ENCODE measurements around the gene SMARCAD1. TPM values are rescaled to one million over a fixed set of nuclear protein-coding genes. Genes with fewer than 3 reads are reported as not detected.
"Not testable (repeated sequence)": the region's sequence is repeated elsewhere in the genome, so short reads cannot be mapped to it uniquely, and the experiment has no call there.

The SMARCAD1 gene
- total RNA-seq, 4 donors from 2014 or later: 15.6 to 27.2 (median 20.2) TPM

DNA sequence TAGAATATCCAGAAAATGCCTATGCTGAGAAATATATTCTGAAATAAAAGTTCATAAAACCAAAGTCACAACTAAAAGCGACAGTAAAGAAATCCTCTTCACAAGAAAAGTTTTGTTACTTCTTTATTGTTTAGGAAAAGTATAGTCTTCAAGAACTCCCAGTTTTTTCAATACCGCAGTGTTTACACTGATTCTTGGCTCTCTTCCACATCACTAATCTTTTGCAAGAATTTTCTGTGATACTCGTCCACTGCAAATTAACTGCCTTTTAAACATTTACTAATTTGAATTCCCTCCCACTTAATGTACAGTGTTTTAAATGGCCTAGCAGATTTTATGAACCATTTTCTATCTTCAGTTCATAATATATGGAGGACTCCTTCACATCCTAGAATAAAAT, 69.9 kb downstream of the SMARCAD1 start:
- no peaks in the 10 kb centered on the region for H3K27me3 ChIP-seq
- no peaks in the 10 kb centered on the region for H3K4me1 ChIP-seq
- TF ChIP-seq, protein P1, sequence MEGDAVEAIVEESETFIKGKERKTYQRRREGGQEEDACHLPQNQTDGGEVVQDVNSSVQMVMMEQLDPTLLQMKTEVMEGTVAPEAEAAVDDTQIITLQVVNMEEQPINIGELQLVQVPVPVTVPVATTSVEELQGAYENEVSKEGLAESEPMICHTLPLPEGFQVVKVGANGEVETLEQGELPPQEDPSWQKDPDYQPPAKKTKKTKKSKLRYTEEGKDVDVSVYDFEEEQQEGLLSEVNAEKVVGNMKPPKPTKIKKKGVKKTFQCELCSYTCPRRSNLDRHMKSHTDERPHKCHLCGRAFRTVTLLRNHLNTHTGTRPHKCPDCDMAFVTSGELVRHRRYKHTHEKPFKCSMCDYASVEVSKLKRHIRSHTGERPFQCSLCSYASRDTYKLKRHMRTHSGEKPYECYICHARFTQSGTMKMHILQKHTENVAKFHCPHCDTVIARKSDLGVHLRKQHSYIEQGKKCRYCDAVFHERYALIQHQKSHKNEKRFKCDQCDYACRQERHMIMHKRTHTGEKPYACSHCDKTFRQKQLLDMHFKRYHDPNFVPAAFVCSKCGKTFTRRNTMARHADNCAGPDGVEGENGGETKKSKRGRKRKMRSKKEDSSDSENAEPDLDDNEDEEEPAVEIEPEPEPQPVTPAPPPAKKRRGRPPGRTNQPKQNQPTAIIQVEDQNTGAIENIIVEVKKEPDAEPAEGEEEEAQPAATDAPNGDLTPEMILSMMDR (IDR thresholded peaks at IDR 0.05): no peak
- H3K36me3 ChIP-seq: peaks cover 0 to 74% (median 0%) of the 10 kb centered on the region in 3 donors
- no peak overlapping the region for H3K27ac ChIP-seq
- DNase-seq: no peak
- no peaks in the 10 kb centered on the region for H3K9me3 ChIP-seq
- no peak overlapping the region for H3K4me3 ChIP-seq

DNA sequence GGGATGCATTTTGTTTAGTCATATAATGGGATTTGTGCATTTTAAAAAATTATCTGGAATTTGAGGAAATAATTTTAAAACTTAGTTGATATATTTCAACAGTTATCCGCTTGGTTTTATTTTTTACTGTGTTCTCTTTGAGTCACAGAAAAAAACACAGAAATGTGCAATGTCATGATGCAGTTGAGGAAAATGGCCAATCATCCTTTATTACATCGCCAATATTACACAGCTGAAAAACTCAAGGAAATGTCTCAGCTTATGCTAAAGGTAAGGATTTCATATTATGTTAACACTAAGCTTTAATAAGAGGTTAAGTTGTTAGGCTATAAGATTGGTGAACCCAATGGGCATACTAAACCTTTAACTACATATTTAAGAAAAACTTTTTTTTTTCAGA, 71.1 kb downstream of the SMARCAD1 start:
- TF ChIP-seq, protein P1 (IDR thresholded peaks at IDR 0.05): no peak
- TF ChIP-seq POLR2A (IDR thresholded peaks at IDR 0.05): no peak
- Histone ChIP-seq H3K36me3 (peaks cover 0 to 82% (median 0%) of the 10 kb centered on the region in 3 donors), H3K4me1 (no peaks in the 10 kb centered on the region), H3K4me3 (no peak overlapping the region), H3K27me3 (no peaks in the 10 kb centered on the region), H3K27ac (no peak overlapping the region), H3K9me3 (no peaks in the 10 kb centered on the region)
- DNase-seq: no peak

DNA sequence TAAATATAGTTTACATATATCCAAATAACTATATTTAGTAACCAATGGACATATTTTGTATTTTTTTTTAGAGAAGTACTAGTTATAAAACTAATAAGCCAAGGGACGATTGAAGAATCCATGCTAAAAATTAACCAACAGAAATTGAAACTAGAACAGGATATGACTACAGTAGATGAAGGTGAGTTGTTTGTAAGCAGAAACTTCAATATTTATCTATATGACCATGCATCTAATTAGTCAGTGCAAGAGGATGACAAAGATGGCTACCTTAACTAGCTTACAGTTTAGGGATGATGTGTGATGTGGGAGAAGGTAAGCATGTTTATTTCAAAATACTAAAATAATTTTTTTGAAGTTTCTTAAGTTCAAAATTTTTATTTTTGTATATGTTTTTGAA, 77.2 kb downstream of the SMARCAD1 start:
- H3K36me3 ChIP-seq: peaks cover 0 to 64% (median 0%) of the 10 kb centered on the region in 3 donors
- H3K27me3 ChIP-seq: no peaks in the 10 kb centered on the region
- TF ChIP-seq POLR2A (IDR thresholded peaks at IDR 0.05): no peak
- TF ChIP-seq, protein P1 (IDR thresholded peaks at IDR 0.05): no peak
- H3K4me1 ChIP-seq: no peaks in the 10 kb centered on the region
- DNase-seq: no peak
- H3K4me3 ChIP-seq: no peak overlapping the region
- H3K27ac ChIP-seq: no peak overlapping the region
- no peaks in the 10 kb centered on the region for H3K9me3 ChIP-seq

DNA sequence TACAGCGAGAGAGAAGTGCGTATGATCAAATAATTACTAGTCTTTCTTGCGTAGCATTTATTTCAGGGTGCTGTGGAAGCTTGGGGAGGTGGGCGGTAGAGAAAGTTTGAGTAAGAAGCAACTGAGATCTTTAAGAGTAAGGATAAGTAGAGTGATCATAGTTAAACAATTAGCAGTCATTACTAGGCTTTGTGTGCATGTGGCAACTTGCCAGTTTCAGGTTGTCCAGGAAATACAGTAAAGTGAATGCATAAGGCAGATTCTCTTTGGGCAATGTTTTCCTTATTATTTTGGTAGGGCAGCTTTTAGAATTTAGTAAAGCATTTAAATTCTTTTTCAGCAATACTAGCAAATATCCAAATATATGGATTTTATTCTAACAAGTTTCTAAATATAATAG, 78.0 kb downstream of the SMARCAD1 start:
- Histone ChIP-seq H3K36me3 (peaks cover 0 to 64% (median 0%) of the 10 kb centered on the region in 3 donors), H3K9me3 (no peaks in the 10 kb centered on the region), H3K27me3 (no peaks in the 10 kb centered on the region), H3K27ac (no peak overlapping the region), H3K4me1 (no peaks in the 10 kb centered on the region), H3K4me3 (no peak overlapping the region)
- TF ChIP-seq, protein P1 (IDR thresholded peaks at IDR 0.05): no peak
- no peak for TF ChIP-seq POLR2A (IDR thresholded peaks at IDR 0.05)
- no peak for DNase-seq

DNA sequence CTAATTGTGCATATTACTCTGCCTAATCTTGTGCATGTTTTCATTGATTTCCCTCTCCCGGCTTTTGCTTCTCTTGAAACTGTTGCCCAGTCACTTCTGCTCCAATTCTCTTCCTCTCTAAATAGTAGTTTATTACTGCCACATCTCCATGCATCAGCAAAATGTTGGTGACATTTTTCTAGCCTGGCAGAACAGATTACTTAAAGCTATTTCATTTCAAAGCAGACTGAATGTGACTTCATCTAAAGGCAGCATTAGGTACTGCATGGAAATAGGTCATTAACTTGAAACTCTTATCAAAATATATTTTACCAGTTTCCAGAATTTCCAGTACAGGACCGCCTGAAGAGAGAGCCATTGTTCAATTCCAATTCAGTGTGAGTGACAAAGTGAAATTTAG, 82.6 kb downstream of the SMARCAD1 start:
- Histone ChIP-seq H3K4me1 (no peaks in the 10 kb centered on the region), H3K27me3 (no peaks in the 10 kb centered on the region), H3K4me3 (no peak overlapping the region), H3K27ac (no peak overlapping the region), H3K36me3 (peaks cover 0 to 43% (median 0%) of the 10 kb centered on the region in 3 donors), H3K9me3 (no peaks in the 10 kb centered on the region)
- no peak for DNase-seq
- TF ChIP-seq, protein P1 (IDR thresholded peaks at IDR 0.05): no peak
- no peak for TF ChIP-seq POLR2A (IDR thresholded peaks at IDR 0.05)

DNA sequence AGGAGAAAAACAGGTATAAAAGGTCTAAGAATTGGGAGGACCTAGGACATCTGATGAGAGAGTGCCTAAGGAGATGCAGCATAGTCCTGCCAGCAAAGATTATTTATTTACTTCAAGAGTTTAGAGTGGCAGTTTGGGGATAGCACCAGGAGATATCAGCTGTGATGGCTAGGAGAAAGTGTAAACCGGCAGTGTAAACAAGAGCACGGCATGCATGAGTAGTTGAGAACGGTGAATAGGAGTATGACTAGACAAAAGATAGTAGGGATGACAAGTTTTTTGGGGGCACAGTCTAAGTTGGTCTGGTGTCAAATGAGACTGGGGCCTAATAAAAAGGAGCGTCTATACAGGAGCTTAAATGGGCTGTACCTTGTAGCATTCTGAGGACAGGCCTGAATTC, 86.3 kb downstream of the SMARCAD1 start:
- not testable (repeated sequence) for H3K27me3 ChIP-seq

DNA sequence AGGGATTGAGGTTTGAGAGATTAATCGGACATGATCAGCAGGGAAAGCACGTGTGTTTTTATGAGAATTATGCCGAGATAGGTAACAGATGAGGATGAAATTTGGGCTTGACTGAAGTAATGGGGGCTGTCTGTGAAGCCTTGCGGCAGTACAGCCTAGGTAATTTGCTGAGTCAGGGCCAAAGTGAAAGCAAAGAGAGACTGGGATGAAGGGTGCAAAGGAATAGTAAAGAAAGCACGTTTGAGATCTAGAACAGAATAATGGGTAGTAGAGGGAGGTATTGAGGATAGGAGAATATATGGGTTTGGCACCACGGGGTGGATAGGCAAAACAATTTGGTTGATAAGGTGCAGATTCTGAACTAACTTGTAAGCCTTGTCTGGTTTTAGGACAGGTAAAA, 87.8 kb downstream of the SMARCAD1 start:
- not testable (repeated sequence) for H3K27ac ChIP-seq, H3K4me3 ChIP-seq, DNase-seq, H3K27me3 ChIP-seq, H3K9me3 ChIP-seq, H3K4me1 ChIP-seq
- H3K36me3 ChIP-seq: peaks cover 0 to 12% (median 0%) of the 10 kb centered on the region in 3 donors

More for the DNA sequence above, 86.3 kb downstream of the SMARCAD1 start:
- H3K9me3 ChIP-seq, H3K4me1 ChIP-seq, H3K27ac ChIP-seq, H3K4me3 ChIP-seq, DNase-seq: not testable (repeated sequence)
- peaks cover 0 to 26% (median 0%) of the 10 kb centered on the region in 3 donors for H3K36me3 ChIP-seq

Measured in Peyer's patch (tissue), 4 donors.